Neuron (in vitro differentiated cells): ENCODE measurements around the gene KIR2DL4.
"Not testable (repeated sequence)": the region's sequence is repeated elsewhere in the genome, so short reads cannot be mapped to it uniquely, and the experiment has no call there.

Source experiments
- H2AFZ ChIP-seq: one replicate; pipeline ENCODE4 v1.6.1; 2013; ENCODE audit warnings: low read depth, mild to moderate bottlenecking, inconsistent platforms, low read length, moderate library complexity
- H3K27me3 ChIP-seq: one replicate; pipeline ENCODE4 v1.6.1; 2013; ENCODE audit warnings: low read length; ENCODE audit not compliant: insufficient read depth
- H3K36me3 ChIP-seq: one replicate; pipeline ENCODE4 v1.6.1; 2013; ENCODE audit warnings: low read length; ENCODE audit not compliant: insufficient read depth
- H3K4me1 ChIP-seq: one replicate; pipeline ENCODE4 v1.6.1; 2013; ENCODE audit warnings: low read length; ENCODE audit not compliant: insufficient read depth
- H3K4me3 ChIP-seq: 2 replicates; pipeline ENCODE4 v1.5.1; 2013; ENCODE audit warnings: mild to moderate bottlenecking, low read length, moderate library complexity
- H3K9me3 ChIP-seq: one replicate; pipeline ENCODE4 v1.6.1; 2013; ENCODE audit warnings: low read length

KIR2DL4 gene

GRCh38 chr19:54817670-54818536 is 14.5 kb downstream of the KIR2DL4 start:
- Histone ChIP-seq H3K27me3 (no peaks in the 10 kb centered on the region), H2AFZ (no peak overlapping the region), H3K4me3 (no peak overlapping the region), H3K9me3 (no peaks in the 10 kb centered on the region), H3K4me1 (no peaks in the 10 kb centered on the region), H3K36me3 (no peaks in the 10 kb centered on the region)

- H3K36me3 ChIP-seq: not testable (repeated sequence)
Observed at GRCh38 chr19:54824416-54824815, 21.0 kb downstream of the KIR2DL4 start.

GRCh38 chr19:54825326-54825725 is 21.9 kb downstream of the KIR2DL4 start:
- not testable (repeated sequence) for H3K27me3 ChIP-seq, H3K36me3 ChIP-seq, H3K4me3 ChIP-seq, H3K4me1 ChIP-seq, H2AFZ ChIP-seq, H3K9me3 ChIP-seq

More at GRCh38 chr19:54824416-54824815, 21.0 kb downstream of the KIR2DL4 start:
- H3K4me3 ChIP-seq, H3K27me3 ChIP-seq, H2AFZ ChIP-seq, H3K9me3 ChIP-seq, H3K4me1 ChIP-seq: not testable (repeated sequence)

- H3K9me3 ChIP-seq, H3K4me1 ChIP-seq, H3K27me3 ChIP-seq, H2AFZ ChIP-seq, H3K36me3 ChIP-seq, H3K4me3 ChIP-seq: not testable (repeated sequence)
Observed at GRCh38 chr19:54828064-54828463, 24.7 kb downstream of the KIR2DL4 start.

- H3K4me1 ChIP-seq, H3K4me3 ChIP-seq, H3K9me3 ChIP-seq, H2AFZ ChIP-seq, H3K36me3 ChIP-seq, H3K27me3 ChIP-seq: not testable (repeated sequence)
Observed at GRCh38 chr19:54832496-54832895, 29.1 kb downstream of the KIR2DL4 start, which contains the start of gene KIR2DS4. Gene KIR2DS4 (plus strand): TSS chr19:54832676.

GRCh38 chr19:54835126-54835525 is 31.7 kb downstream of the KIR2DL4 start:
- H3K36me3 ChIP-seq, H3K4me3 ChIP-seq, H2AFZ ChIP-seq, H3K4me1 ChIP-seq, H3K9me3 ChIP-seq, H3K27me3 ChIP-seq: not testable (repeated sequence)

- H2AFZ ChIP-seq, H3K27me3 ChIP-seq: not testable (repeated sequence)
Observed at GRCh38 chr19:54837522-54837921, 34.1 kb downstream of the KIR2DL4 start.

GRCh38 chr19:54843171-54843570 is 39.8 kb downstream of the KIR2DL4 start:
- not testable (repeated sequence) for H3K27me3 ChIP-seq, H3K9me3 ChIP-seq, H2AFZ ChIP-seq, H3K4me1 ChIP-seq, H3K4me3 ChIP-seq, H3K36me3 ChIP-seq

More at GRCh38 chr19:54837522-54837921, 34.1 kb downstream of the KIR2DL4 start:
- not testable (repeated sequence) for H3K4me3 ChIP-seq, H3K9me3 ChIP-seq, H3K36me3 ChIP-seq, H3K4me1 ChIP-seq

- H3K4me1 ChIP-seq, H3K27me3 ChIP-seq, H2AFZ ChIP-seq, H3K9me3 ChIP-seq, H3K4me3 ChIP-seq, H3K36me3 ChIP-seq: not testable (repeated sequence)
Observed at GRCh38 chr19:54850061-54850640, 46.7 kb downstream of the KIR2DL4 start, which contains the start of gene KIR3DL2. Gene KIR3DL2 (plus strand): TSS chr19:54850443. CDS start chr19:54850476, 33 bp downstream.

- no peaks in the 10 kb centered on the region for H3K9me3 ChIP-seq
- no peaks in the 10 kb centered on the region for H3K36me3 ChIP-seq
- H3K4me3 ChIP-seq: no peak overlapping the region
- no peaks in the 10 kb centered on the region for H3K4me1 ChIP-seq
- no peak overlapping the region for H2AFZ ChIP-seq
- H3K27me3 ChIP-seq: peaks cover 6% of the 10 kb centered on the region
Observed at GRCh38 chr19:54850930-54851329, 47.5 kb downstream of the KIR2DL4 start.

GRCh38 chr19:54851353-54851752 is 47.9 kb downstream of the KIR2DL4 start:
- H2AFZ ChIP-seq: no peak overlapping the region
- H3K27me3 ChIP-seq: peaks cover 6% of the 10 kb centered on the region
- no peaks in the 10 kb centered on the region for H3K36me3 ChIP-seq
- no peak overlapping the region for H3K4me3 ChIP-seq
- H3K4me1 ChIP-seq: no peaks in the 10 kb centered on the region
- H3K9me3 ChIP-seq: no peaks in the 10 kb centered on the region

GRCh38 chr19:54855241-54855640 is 51.8 kb downstream of the KIR2DL4 start:
- not testable (repeated sequence) for H3K36me3 ChIP-seq, H3K4me1 ChIP-seq, H3K27me3 ChIP-seq, H3K4me3 ChIP-seq, H2AFZ ChIP-seq, H3K9me3 ChIP-seq

GRCh38 chr19:54858476-54858875 is 55.1 kb downstream of the KIR2DL4 start:
- H3K36me3 ChIP-seq, H3K27me3 ChIP-seq, H3K4me1 ChIP-seq, H2AFZ ChIP-seq, H3K9me3 ChIP-seq, H3K4me3 ChIP-seq: not testable (repeated sequence)

GRCh38 chr19:54859421-54859820 is 56.0 kb downstream of the KIR2DL4 start:
- H3K4me1 ChIP-seq, H3K36me3 ChIP-seq, H3K9me3 ChIP-seq: not testable (repeated sequence)

More at GRCh38 chr19:54859421-54859820, 56.0 kb downstream of the KIR2DL4 start:
- H3K4me3 ChIP-seq, H3K27me3 ChIP-seq, H2AFZ ChIP-seq: not testable (repeated sequence)
